MCF 10A (cell line): ENCODE measurements around the gene CIPC. TPM values are rescaled to one million over a fixed set of nuclear protein-coding genes. Genes with fewer than 3 reads are reported as not detected.
A peak's percentile ranks its signal among the peaks of the same experiment; 100 is the strongest.

ENCODE experiments used
- BruUV-seq: library from RNA; stranded (reverse); fragments of 400-500 nt; replicated peaks from 2 replicates; lab custom pipeline; 2021; lab: Mats Ljungman, UMichigan
- CTCF ChIA-PET: fragments of 300-600 bp; sonication (Branson Sonifier 250); formaldehyde crosslinking; extraction: SDS; loops from one replicate; lab custom pipeline; 2021; ENCODE audit warnings: antibody characterized with exemption, inconsistent platforms; lab: Yijun Ruan, JAX
- POLR2A ChIA-PET: fragments of 300-600, 350-650 bp; sonication (Branson Sonifier 250); formaldehyde crosslinking; extraction: SDS; loops from one replicate; lab custom pipeline; 2020; ENCODE audit warnings: antibody characterized with exemption, inconsistent platforms; lab: Yijun Ruan, JAX
- DNase-seq: peaks from one replicate; pipeline ENCODE4 v3.0.0-alpha.2; 2018; ENCODE audit not compliant: unreplicated experiment
- H3K27ac Mint-ChIP-seq: one replicate; pipeline ENCODE4 v1.8.0; 2022; ENCODE audit warnings: mild to moderate bottlenecking, low read depth, mixed read lengths; ENCODE audit not compliant: unreplicated experiment
- H3K27me3 Mint-ChIP-seq: one replicate; pipeline ENCODE4 v1.8.0; 2022; ENCODE audit warnings: mixed read lengths; ENCODE audit not compliant: insufficient read depth, unreplicated experiment
- H3K36me3 Mint-ChIP-seq: one replicate; pipeline ENCODE4 v1.8.0; 2022; ENCODE audit warnings: mild to moderate bottlenecking, moderate library complexity, mixed read lengths; ENCODE audit not compliant: insufficient read depth, unreplicated experiment
- H3K4me1 Mint-ChIP-seq: one replicate; pipeline ENCODE4 v1.8.0; 2022; ENCODE audit warnings: mixed read lengths; ENCODE audit not compliant: insufficient read depth, unreplicated experiment
- H3K4me3 Mint-ChIP-seq: one replicate; pipeline ENCODE4 v1.8.0; 2022; ENCODE audit warnings: mild to moderate bottlenecking, moderate library complexity, mixed read lengths; ENCODE audit not compliant: unreplicated experiment
- H3K9me3 Mint-ChIP-seq: one replicate; pipeline ENCODE4 v1.8.0; 2022; ENCODE audit warnings: mixed read lengths; ENCODE audit not compliant: unreplicated experiment
- CTCF ChIP-seq: fragments of 200-600 bp; IDR thresholded peaks from one replicate; pipeline ENCODE4 v1.8.0; 2022; ENCODE audit warnings: antibody characterized with exemption, mild to moderate bottlenecking; ENCODE audit not compliant: unreplicated experiment
- intact Hi-C: fragments of 100-400 bp; cut with micrococcal nuclease; formaldehyde crosslinking; loops from 2 replicates; pipeline ENCODE4 v1.14.1; 2022
- total RNA-seq: library from RNA; stranded (reverse); gene quantifications from 2 replicates; pipeline ENCODE4 v1.2.3, GENCODE V29; 2022

The CIPC gene
- total RNA-seq, 1 experiment from 2014 or later, result 9.7 TPM

- H3K27me3 Mint-ChIP-seq, result peaks cover 89% of the 10 kb centered on the region
- no peak for DNase-seq
- H3K9me3 Mint-ChIP-seq, result no peaks in the 10 kb centered on the region
- no peaks in the 10 kb centered on the region for H3K36me3 Mint-ChIP-seq
- no TSS peak for BruUV-seq
- ChIA-PET POLR2A (interaction anchor here (0.6 to 2.0 kb wide), 4 partner anchors 8 to 162 kb away, joined by 3 to 6 read pairs (median 4); no protein-coding TSS in a partner anchor), CTCF (interaction anchor here (0.7 to 3.6 kb wide), 4 partner anchors 8 to 462 kb away, joined by 3 to 25 read pairs (median 8); no protein-coding TSS in a partner anchor)
- H3K4me3 Mint-ChIP-seq, result peak overlapping the region; percentile 32
- intact Hi-C loops, result no loop called here
- no peaks in the 10 kb centered on the region for H3K4me1 Mint-ChIP-seq
- no peak overlapping the region for H3K27ac Mint-ChIP-seq
- TF ChIP-seq CTCF, result no peak
Observed at GRCh38 chr14:77142005-77142800, 44.1 kb downstream of the CIPC start.

GRCh38 chr14:77143071-77143470 is 45.0 kb downstream of the CIPC start:
- Mint-ChIP-seq H3K9me3 (no peaks in the 10 kb centered on the region), H3K4me1 (no peaks in the 10 kb centered on the region), H3K4me3 (no peak overlapping the region), H3K36me3 (no peaks in the 10 kb centered on the region), H3K27ac (no peak overlapping the region), H3K27me3 (peaks cover 88% of the 10 kb centered on the region)
- BruUV-seq, result no TSS peak
- ChIA-PET POLR2A (interaction anchor here (0.6 to 2.0 kb wide), 4 partner anchors 9 to 161 kb away, joined by 3 to 6 read pairs (median 4); no protein-coding TSS in a partner anchor), CTCF (interaction anchor here (0.6 to 3.6 kb wide), 6 partner anchors 9 to 195 kb away, joined by 3 to 25 read pairs (median 6); no protein-coding TSS in a partner anchor)
- no peak for DNase-seq
- no peak for TF ChIP-seq CTCF
- intact Hi-C loops, result no loop called here

DNA sequence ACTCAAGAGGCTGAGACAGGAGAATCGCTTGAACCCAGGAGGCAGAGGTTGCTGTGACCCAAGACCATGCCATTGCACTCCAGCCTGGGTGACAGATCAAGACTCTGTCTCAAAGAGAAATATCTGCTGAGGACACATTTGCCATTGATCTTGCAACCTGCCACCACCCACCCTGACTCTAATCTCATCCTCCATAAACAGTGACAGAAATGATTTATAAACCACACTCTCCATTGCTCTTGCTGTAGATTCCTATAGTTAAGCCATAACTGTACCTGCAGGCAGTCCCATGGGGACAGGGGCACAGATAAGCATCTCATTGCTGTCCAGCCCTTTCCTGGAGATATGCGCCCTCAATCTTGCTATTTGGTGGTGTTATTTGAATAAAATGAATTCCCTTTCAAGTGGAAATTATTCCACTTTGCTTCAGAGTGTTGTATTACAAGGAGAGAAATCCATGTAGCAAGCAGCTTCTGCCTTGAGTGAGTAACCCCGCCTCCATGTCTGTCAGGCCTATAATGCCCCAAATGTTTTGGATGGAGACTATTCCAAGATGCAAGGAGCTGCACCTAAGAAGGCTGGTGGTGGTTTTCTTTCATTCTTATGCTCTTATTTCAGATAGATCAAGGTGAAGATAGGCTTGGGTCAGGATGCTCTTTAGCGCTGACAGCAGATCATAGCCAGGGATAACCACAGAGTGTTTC is 46.5 kb downstream of the CIPC start:
- Mint-ChIP-seq H3K27me3 (peaks cover 73% of the 10 kb centered on the region), H3K4me1 (no peaks in the 10 kb centered on the region), H3K36me3 (no peaks in the 10 kb centered on the region), H3K9me3 (no peaks in the 10 kb centered on the region), H3K27ac (no peak overlapping the region), H3K4me3 (no peak overlapping the region)
- ChIA-PET CTCF (interaction anchor here (1.5 to 3.6 kb wide), 3 partner anchors 8 to 269 kb away, joined by 4 to 25 read pairs (median 8); no protein-coding TSS in a partner anchor), POLR2A (interaction anchor here (0.7 to 0.8 kb wide), 2 partner anchors 10 to 32 kb away, joined by 3 read pairs; no protein-coding TSS in a partner anchor)
- no TSS peak for BruUV-seq
- no peak for DNase-seq
- intact Hi-C loops, result no loop called here
- no peak for TF ChIP-seq CTCF
